GM21381 (cell line): Measurements from ENCODE around the gene PICALM.

Experiments
- ATAC-seq: cut with Tn5 transposase; IDR thresholded peaks from one replicate; pipeline ENCODE4 v1.9.1; 2021; ENCODE audit warnings: mild to moderate bottlenecking, moderate library complexity; ENCODE audit not compliant: unreplicated experiment

PICALM gene

DNA sequence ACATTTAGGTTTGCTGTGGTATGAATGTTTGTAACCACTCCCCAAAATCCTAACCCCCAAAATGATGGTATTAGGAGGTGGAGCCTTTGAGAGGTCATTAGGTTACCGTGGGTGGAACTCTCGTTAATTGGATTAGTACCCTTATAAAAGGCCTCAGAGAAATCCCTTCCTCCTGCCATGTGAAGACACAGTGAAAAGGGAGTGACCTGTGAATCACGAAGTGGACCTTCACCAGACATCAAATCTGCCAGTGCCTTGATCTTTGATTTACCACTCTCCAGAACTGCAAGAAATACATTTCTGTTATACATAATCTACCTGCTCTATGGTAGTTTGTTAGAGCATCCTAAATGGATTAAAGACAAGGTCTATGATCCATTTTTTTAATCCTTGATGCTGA is 12.6 kb upstream of the PICALM start:
- ATAC-seq = no peak

- ATAC-seq = no peak
Observed at GRCh38 chr11:86079421-86079820, 10.5 kb upstream of the PICALM start.

GRCh38 chr11:86073948-86074347 is 5.1 kb upstream of the PICALM start:
- no peak for ATAC-seq

GRCh38 chr11:86072211-86072610 is 3.3 kb upstream of the PICALM start:
- ATAC-seq = no peak

GRCh38 chr11:86070142-86071056 is 1.5 kb upstream of the PICALM start:
- no peak for ATAC-seq

DNA sequence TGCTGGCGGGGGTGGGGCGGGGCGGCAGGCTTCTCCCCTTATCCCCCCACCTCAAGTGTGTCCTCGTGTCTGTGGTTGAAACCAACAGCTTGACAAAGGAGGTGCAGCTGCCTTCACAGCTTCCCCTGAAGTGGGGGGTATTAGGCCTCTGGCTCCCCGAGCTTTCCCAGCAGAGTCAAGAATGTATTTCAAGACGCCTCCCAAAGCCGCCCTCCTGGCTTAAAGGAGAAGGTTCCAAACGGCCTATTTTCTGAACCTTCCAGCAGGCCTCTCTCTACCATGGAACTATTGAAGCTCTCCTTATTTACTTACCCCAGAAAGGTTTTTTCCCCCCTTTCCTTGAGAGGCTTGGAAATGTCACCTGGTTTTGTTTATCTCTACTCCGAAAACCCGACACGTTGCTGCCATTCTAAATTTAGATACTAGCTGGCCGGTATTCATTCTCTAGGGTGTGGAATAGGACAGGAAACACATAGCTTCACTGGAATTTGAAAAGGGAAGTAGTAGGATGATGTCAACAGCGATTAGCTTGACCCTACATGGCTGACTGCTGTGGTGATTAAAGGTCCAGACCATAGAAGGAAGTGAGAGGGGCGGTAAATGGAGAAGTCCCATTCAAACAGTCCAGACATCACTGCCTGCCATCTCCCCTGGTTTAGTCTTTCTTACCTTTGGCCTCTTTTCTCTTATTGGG is 671 bp upstream of the PICALM start:
- no peak for ATAC-seq

- ATAC-seq = peak; percentile 7
Observed at GRCh38 chr11:86068138-86068871, 579 bp downstream of the PICALM start.

DNA sequence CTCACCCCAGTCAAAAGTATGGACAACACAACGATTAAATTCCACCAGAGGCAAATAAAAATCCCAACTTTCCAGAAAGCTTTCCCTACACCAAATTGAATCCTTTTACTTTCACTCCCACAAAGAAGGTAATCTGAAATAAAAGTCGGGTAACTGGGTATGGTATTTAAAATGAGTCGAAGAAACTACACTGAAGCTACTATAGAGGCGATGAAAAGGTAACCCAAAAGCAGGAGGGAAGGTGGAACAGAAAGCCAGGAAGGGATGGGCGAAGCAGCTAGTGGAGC is 1.1 kb downstream of the PICALM start:
- ATAC-seq = no peak

DNA sequence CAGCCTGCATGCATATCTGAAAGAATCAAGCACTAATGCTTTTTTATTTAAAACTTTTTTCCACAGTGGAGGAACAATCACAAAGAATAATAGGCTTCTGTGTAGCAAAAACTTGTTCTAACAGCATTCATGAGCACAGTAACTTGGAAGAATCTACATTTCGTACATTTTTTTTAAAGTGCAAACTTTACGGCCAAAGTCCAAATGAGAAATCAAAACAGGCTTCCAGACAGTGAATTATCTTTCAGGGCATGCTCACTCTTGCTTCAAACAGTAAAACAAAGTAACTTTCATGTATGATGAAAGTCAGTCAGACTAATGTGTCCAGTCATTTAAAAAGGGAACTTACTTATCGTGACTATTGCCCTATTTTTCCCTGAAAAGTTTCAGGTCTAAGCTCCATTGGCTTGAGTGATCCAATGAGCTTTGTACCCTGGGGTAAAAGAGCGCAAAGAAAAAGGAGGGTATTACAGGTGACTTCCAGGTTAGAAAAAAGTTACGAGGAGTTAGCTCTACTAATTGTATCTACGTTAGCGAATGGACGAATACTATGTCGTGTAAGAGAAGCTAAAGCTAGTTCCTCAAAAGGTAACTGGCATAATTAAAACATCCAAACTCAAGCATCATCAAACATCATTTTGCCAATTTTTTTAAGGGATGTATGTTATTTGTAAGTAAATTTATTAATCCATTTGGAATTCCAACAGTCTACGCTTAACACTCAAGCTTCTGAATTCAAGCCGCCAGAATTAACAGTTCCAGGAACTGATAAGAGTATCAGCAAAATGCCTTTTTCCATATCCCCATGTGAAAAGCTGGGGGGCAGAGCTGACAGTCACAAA is 1.7 kb downstream of the PICALM start:
- no peak for ATAC-seq

DNA sequence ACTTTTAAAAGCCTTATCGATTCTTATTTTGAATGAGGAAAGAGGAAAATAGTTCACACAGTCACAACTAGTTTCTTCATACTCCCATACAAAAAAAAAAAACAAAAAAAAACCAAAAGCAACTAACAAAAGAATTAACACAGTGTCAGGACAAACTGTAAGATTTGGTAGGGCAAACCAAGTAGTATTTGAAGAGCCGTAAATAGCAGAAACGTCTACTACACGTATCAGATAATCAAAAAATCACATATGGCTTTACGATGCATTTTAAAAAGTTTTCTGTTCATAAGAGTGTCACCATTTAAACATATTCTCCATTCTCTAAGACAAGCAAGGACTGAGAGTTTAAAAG is 2.3 kb downstream of the PICALM start:
- no peak for ATAC-seq

DNA sequence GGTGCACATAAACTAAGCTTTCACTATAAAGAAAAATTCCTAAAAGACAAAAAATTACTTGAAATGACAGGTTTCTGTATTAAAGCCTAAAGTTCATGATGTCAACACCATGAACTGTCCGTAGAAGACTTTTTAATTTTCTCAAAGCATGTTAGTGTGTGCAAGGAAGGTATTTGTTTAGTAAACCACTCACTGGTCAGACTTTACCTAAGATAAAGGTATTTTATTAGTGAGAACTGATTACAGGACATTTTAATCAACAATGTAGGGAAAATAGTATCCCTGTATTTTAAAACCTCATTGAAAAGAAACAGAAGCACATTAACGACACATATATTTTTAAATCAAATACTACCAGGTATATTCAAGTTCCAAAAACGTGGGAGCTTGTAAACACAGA is 2.9 kb downstream of the PICALM start:
- no peak for ATAC-seq

DNA sequence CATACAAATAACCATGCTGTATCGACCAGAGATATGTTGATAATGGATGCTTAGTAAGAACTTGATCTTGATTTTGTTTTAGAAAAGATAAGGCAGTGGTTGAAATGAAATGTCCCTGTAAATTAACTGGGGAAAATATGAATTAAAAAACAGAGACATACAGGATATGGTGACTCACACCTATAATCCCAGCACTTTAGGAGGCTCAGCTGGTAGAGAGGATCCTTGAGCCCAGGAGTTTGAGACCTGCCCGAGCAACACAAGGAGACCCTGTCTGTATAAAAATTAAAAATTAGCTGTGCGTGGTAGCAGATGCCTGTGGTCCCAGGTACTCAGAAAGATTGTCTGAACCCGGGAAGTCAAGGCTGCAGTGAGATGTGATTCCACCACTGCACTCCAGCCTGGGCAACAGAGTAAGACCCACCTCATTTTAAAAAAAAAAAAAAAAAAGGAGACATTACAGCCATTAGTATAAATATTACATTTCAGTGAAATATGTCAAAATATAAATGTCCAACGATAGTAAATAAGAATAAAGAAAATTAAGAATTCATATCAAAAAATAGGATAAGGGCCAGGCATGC is 4.6 kb downstream of the PICALM start:
- ATAC-seq = no peak

- ATAC-seq = no peak
Observed at GRCh38 chr11:86063536-86063935, 5.3 kb downstream of the PICALM start.

DNA sequence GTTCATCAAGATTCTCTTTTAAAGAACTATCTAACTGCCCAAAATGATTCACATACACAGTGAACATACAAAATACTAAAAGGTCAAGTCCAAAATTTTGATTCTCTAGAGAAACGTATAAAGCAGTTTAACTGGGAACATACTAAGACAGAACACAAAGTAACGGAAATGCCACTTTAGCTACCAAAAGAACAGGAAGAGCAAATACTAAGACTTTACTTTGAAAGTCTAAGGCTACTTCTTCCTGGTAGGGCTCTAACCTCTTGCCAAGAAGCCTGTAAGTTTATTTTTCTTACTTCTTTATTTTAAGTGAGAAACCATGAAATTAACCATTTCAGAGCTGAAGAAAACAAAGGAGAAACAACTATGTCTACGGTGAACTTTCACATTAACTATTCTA is 6.2 kb downstream of the PICALM start:
- ATAC-seq = no peak

DNA sequence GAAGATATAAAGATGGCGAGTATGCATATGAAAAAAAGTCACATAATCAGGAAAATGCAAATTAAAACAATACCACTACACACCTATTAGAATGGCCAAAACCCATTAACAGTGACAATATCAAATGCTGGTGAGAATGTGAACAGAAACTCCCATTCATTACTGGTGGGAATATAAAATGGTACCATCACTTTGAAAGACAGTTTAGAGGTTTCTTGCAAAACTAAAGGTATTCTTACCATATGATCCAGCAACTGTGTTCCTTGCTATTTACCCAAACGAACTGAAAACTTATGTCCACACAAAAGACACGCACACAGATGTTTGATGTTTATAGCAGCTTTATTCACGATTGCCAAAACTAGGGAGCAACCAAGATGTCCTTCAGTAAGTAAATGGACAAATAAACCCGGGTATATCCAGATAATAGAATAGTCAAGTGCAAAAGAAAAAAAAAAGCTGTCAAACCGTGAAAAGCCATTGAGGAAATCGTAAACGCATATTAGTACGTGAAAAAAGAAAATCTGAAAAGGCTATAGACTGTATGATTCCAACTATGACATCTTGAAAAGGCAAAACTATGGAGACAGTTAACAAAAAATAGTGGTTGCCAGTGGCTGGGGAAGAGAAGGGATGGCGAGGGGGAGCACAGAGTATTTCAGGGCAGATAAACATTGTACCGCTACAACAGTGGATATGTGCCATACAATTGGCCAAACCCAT is 7.2 kb downstream of the PICALM start:
- no peak for ATAC-seq

- no peak for ATAC-seq
Observed at GRCh38 chr11:86060544-86060943, 8.3 kb downstream of the PICALM start.

DNA sequence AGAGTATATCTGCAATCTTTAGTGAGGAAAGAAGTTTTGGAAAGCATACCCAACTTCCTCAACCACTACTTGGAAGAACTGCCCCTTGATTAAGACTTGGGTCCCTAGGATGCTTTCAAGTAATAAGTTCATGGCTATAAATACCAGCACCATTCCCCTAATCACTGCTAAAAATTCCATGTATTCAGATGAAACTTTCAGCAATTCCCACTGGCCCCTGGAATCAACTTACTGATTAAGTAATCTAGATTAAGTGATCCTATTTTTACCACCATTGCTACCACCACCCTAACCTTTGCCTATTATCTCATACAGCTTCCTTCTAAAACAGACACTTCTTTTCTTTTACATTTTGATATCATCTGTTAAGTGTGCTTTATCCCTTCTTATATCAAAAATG is 10.5 kb downstream of the PICALM start:
- no peak for ATAC-seq

GRCh38 chr11:86056351-86056854 is 12.5 kb downstream of the PICALM start:
- no peak for ATAC-seq

GRCh38 chr11:86052693-86053641 is 15.9 kb downstream of the PICALM start:
- no peak for ATAC-seq
